ENCODE measurements around the gene CYS1.

Gene CYS1

DNA sequence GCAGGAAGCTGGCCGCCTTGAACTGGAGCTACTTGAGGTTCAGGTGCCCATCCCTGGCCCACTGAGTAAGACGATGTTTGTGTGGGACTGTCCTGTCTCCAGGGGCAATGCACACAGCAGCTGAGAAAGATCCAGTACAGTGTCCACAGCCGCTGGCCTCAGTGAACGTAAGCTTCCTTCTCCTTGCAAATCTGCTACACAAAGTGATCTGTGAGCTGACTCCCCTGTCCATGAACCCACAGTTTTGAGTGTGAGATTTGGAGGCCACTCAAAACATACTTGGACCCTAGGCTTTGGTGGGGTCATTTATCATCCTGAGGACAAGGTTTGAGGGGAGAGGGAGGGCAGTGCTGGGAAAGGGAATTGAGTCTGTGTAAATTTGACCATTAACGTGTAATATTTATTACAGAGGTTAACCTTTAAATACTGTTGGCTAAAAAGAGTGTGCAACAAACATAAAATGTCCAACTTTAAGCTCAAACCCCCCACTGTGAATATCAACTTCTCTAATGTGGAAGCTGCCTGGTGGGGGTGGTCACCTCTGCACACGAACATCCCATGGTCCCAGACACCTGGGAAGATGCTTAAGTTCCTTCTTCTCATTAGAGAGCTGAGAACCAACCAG, 4.9 kb upstream of the CYS1 start:
- Histone ChIP-seq H3K9me3 (no peaks in the 10 kb centered on the region), H3K27me3 (no peaks in the 10 kb centered on the region), H3K27ac (no peak overlapping the region), H3K36me3 (no peaks in the 10 kb centered on the region), H3K4me3 (no peak overlapping the region), H3K4me1 (peaks cover 0 to 23% (median 16%) of the 10 kb centered on the region in 4 donors)
- no peak for DNase-seq
- intact Hi-C loops (cut with DNase I; ENCODE audit: low total_unique reads) = no loop called here
- no peak for TF ChIP-seq CTCF (IDR thresholded peaks at IDR 0.05)

- intact Hi-C loops (cut with DNase I; ENCODE audit: low total_unique reads) = no loop called here
- TF ChIP-seq CTCF (IDR thresholded peaks at IDR 0.05) = no peak
- H3K27ac ChIP-seq = no peak overlapping the region
- H3K36me3 ChIP-seq = no peaks in the 10 kb centered on the region
- no peaks in the 10 kb centered on the region for H3K9me3 ChIP-seq
- no peak overlapping the region for H3K4me3 ChIP-seq
- H3K27me3 ChIP-seq = no peaks in the 10 kb centered on the region
- peaks cover 0 to 23% (median 18%) of the 10 kb centered on the region in 4 donors for H3K4me1 ChIP-seq
- DNase-seq = no peak
Measured at GRCh38 chr2:10084223-10084865, 4.1 kb upstream of the CYS1 start.

DNA sequence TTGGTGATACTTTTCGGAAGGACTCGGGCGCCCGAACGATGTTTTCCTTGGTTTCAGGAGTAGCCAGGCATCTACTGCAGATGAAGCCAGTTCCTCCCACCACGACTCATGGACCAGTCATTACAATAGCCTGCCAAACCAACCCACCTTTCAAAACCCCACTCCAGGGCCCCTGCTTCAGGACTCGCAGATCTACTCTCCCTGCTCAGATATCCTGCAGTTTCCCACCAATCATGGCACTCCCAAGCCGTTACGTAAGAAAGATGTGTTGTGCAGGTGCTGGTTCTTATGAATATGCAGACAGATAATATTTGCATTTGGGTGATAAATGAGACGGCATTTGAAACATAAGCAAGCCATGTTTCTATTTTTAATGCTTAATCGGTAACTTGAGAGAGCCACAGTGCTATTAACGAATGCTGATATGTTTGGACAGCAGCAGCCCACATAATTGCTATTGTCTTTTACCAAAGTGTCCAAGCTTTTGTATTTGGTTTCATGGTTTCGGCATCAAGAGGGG, 3.5 kb upstream of the CYS1 start:
- Histone ChIP-seq H3K9me3 (no peaks in the 10 kb centered on the region), H3K27me3 (no peaks in the 10 kb centered on the region), H3K4me3 (no peak overlapping the region), H3K4me1 (peaks cover 0 to 28% (median 22%) of the 10 kb centered on the region in 4 donors), H3K27ac (peak overlapping the region; percentile 52 to 61), H3K36me3 (no peaks in the 10 kb centered on the region)
- no peak for DNase-seq
- TF ChIP-seq CTCF (IDR thresholded peaks at IDR 0.05) = no peak
- intact Hi-C loops (cut with DNase I; ENCODE audit: low total_unique reads) = no loop called here

DNA sequence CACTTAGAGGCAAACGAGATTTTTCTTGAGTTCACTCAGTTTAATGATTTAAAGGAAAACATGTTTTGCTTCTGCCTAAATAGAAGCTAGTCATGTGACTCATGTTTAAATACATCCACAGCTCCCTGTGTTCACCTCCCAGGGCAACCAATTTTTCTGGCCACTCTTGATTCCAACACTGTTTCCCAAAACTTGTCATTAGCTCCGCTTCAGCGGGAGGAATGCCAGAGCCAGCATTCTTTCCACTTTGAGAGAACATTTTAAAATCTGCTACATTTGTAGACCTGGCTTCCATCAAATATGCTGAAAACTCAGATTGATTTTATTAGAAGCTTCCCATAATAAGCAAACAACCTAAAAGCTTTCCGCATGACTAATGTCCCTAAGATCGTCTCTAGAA, 2.8 kb upstream of the CYS1 start:
- Histone ChIP-seq H3K4me3 (peak overlapping the region; percentile 3 to 13), H3K27me3 (no peaks in the 10 kb centered on the region), H3K4me1 (peaks cover 0 to 35% (median 28%) of the 10 kb centered on the region in 4 donors), H3K9me3 (no peaks in the 10 kb centered on the region), H3K27ac (peak overlapping the region; percentile 52 to 61), H3K36me3 (no peaks in the 10 kb centered on the region)
- intact Hi-C loops (cut with DNase I; ENCODE audit: low total_unique reads) = no loop called here
- TF ChIP-seq CTCF (IDR thresholded peaks at IDR 0.05) = no peak
- no peak for DNase-seq

DNA sequence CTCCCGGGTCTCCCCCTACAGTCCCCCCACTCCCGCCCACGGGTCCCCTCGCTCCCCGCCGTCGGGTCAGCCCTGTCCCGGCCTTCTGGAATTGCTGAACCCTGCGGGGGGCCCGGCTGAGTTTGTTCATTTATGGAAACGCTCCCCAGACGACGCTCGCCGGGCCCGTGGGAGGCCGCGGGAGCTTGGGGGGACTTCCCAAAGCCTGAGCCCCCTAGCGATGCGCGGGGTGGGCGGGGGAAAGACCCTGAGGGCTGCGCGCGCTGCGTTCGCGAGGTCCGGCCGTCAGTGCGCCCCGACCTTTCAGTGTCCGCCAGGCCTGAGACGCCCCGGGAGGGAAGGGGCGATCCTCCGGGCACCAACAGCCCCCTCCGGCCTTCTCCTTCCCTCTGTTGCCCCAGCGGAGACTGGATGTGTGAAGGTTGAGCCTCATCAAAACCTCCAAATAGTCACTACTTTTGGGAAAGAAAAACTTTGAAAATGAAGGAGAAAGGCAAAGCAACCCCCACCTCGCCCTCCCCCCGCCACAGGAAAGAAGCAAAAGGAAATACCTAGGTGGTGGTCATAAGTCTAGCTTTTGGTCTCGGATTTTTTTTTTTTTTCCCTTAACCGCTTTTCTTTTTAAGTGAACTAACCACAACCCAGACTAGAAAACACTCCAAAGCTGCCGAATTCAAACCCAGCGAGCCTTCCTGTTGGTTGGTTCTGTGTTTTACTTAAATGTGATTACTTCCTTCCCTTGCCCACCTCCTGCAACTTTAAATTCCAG, 509 bp upstream of the CYS1 start:
- H3K36me3 ChIP-seq = no peaks in the 10 kb centered on the region
- DNase-seq = no peak
- no peak for TF ChIP-seq CTCF (IDR thresholded peaks at IDR 0.05)
- peak overlapping the region; percentile 71 to 84 for H3K4me3 ChIP-seq
- H3K4me1 ChIP-seq = peaks cover 0 to 35% (median 28%) of the 10 kb centered on the region in 4 donors
- H3K27me3 ChIP-seq = no peaks in the 10 kb centered on the region
- peak overlapping the region; percentile 91 to 94 for H3K27ac ChIP-seq
- intact Hi-C loops (cut with DNase I; ENCODE audit: low total_unique reads) = no loop called here
- no peaks in the 10 kb centered on the region for H3K9me3 ChIP-seq

Data from tibial artery (tissue), 4 donors.